ENCODE results near the gene TBC1D10B.
"Not testable (repeated sequence)": the region's sequence is repeated elsewhere in the genome, so short reads cannot be mapped to it uniquely, and the experiment has no call there.

The TBC1D10B gene

GRCh38 chr16:30406795-30407101, 36.5 kb upstream of the TBC1D10B start:
- peak overlapping the region; percentile 94; the same call in 1 of the 2 replicates for H3K4me3 ChIP-seq (ENCODE audit: low read length)
- TF ChIP-seq ZNF274 (IDR thresholded peaks at IDR 0.05; ENCODE audit: low read depth, low read length): no peak

- TF ChIP-seq ZNF274 (IDR thresholded peaks at IDR 0.05; ENCODE audit: low read depth, low read length): no peak
- no peak overlapping the region for H3K4me3 ChIP-seq (ENCODE audit: low read length)
Measured at GRCh38 chr16:30401768-30402425, 31.6 kb upstream of the TBC1D10B start.

GRCh38 chr16:30399435-30400186, 29.3 kb upstream of the TBC1D10B start:
- peak overlapping the region; percentile 58; the same call in 1 of the 2 replicates for H3K4me3 ChIP-seq (ENCODE audit: low read length)
- no peak for TF ChIP-seq ZNF274 (IDR thresholded peaks at IDR 0.05; ENCODE audit: low read depth, low read length)

GRCh38 chr16:30398661-30399434, 28.6 kb upstream of the TBC1D10B start:
- no peak for TF ChIP-seq ZNF274 (IDR thresholded peaks at IDR 0.05; ENCODE audit: low read depth, low read length)
- no peak overlapping the region for H3K4me3 ChIP-seq (ENCODE audit: low read length)

- no peak for TF ChIP-seq ZNF274 (IDR thresholded peaks at IDR 0.05; ENCODE audit: low read depth, low read length)
- no peak overlapping the region for H3K4me3 ChIP-seq (ENCODE audit: low read length)
Measured at GRCh38 chr16:30397776-30398660, 27.7 kb upstream of the TBC1D10B start.

- TF ChIP-seq ZNF274 (IDR thresholded peaks at IDR 0.05; ENCODE audit: low read depth, low read length): no peak
- H3K4me3 ChIP-seq (ENCODE audit: low read length): no peak overlapping the region
Measured at GRCh38 chr16:30397056-30397455, 26.8 kb upstream of the TBC1D10B start.

GRCh38 chr16:30396627-30397026, 26.3 kb upstream of the TBC1D10B start:
- H3K4me3 ChIP-seq (ENCODE audit: low read length): not testable (repeated sequence)

GRCh38 chr16:30395992-30396585, 25.8 kb upstream of the TBC1D10B start:
- TF ChIP-seq ZNF274 (IDR thresholded peaks at IDR 0.05; ENCODE audit: low read depth, low read length): no peak
- peak overlapping the region; percentile 63 for H3K4me3 ChIP-seq (ENCODE audit: low read length)

- H3K4me3 ChIP-seq (ENCODE audit: low read length): peak within 1 kb of the TSS; percentile 63
- no peak for TF ChIP-seq ZNF274 (IDR thresholded peaks at IDR 0.05; ENCODE audit: low read depth, low read length)
Measured at GRCh38 chr16:30395155-30395991, 25.1 kb upstream of the TBC1D10B start, which contains the start of gene ZNF48. Gene ZNF48, plus strand, starts transcription at chr16:30395420. Its CDS starts 375 bp downstream, at chr16:30395795.

- peak overlapping the region; percentile 63 for H3K4me3 ChIP-seq (ENCODE audit: low read length)
- no peak for TF ChIP-seq ZNF274 (IDR thresholded peaks at IDR 0.05; ENCODE audit: low read depth, low read length)
Measured at GRCh38 chr16:30394592-30395154, 24.4 kb upstream of the TBC1D10B start.

- TF ChIP-seq ZNF274 (IDR thresholded peaks at IDR 0.05; ENCODE audit: low read depth, low read length): no peak
- no peak overlapping the region for H3K4me3 ChIP-seq (ENCODE audit: low read length)
Measured at GRCh38 chr16:30383521-30383920, 13.2 kb upstream of the TBC1D10B start.
